HUES48 (cell line): ENCODE measurements around the gene UST.

Experiments used
- H3K27ac ChIP-seq: one replicate; pipeline ENCODE4 v1.7.0; 2013; ENCODE audit warnings: low read depth, low read length, inconsistent platforms
- H3K27me3 ChIP-seq: 2 replicates; pipeline ENCODE4 v1.6.1; 2013; ENCODE audit warnings: mild to moderate bottlenecking, low read length; ENCODE audit not compliant: control insufficient read depth, insufficient read depth
- H3K36me3 ChIP-seq: 2 replicates; pipeline ENCODE4 v1.6.1; 2013; ENCODE audit warnings: low read length; ENCODE audit not compliant: control insufficient read depth, insufficient read depth
- H3K4me1 ChIP-seq: 2 replicates; pipeline ENCODE4 v1.6.1; 2013; ENCODE audit warnings: mild to moderate bottlenecking, low read length; ENCODE audit not compliant: control insufficient read depth, insufficient read depth
- H3K4me3 ChIP-seq: 2 replicates; pipeline ENCODE4 v1.5.1; 2013; ENCODE audit warnings: mild to moderate bottlenecking, low read depth, low read length
- H3K9ac ChIP-seq: 2 replicates; pipeline ENCODE4 v1.6.1; 2013; ENCODE audit warnings: mild to moderate bottlenecking, low read depth, low read length, moderate library complexity
- H3K9me3 ChIP-seq: 2 replicates; pipeline ENCODE4 v1.6.1; 2013; ENCODE audit warnings: low read length; ENCODE audit not compliant: control insufficient read depth, insufficient read depth

UST gene

DNA sequence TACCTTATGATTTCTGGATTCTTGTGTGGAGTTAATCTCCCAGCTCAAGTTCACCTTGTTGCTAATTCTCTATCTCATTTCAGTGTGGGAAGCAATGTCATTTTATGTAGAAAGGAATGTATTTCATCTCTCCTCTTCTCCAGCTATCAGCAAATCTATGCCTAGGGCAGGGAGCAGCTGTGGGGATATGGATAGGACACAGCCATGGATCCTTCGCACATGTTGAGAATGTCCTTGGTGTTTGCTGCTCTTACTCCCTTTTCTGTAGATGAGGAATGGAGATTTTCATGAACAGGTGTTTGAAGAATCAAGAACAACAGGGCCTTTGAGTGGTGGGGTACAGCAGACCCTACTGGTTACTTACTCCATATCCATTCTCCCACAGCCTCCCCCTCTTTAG lies 182.0 kb downstream of the UST start:
- Histone ChIP-seq H3K27ac (no peak overlapping the region), H3K9ac (no peak overlapping the region), H3K27me3 (no peaks in the 10 kb centered on the region), H3K4me3 (no peak overlapping the region), H3K9me3 (no peaks in the 10 kb centered on the region), H3K4me1 (peaks cover 26% of the 10 kb centered on the region), H3K36me3 (no peaks in the 10 kb centered on the region)

DNA sequence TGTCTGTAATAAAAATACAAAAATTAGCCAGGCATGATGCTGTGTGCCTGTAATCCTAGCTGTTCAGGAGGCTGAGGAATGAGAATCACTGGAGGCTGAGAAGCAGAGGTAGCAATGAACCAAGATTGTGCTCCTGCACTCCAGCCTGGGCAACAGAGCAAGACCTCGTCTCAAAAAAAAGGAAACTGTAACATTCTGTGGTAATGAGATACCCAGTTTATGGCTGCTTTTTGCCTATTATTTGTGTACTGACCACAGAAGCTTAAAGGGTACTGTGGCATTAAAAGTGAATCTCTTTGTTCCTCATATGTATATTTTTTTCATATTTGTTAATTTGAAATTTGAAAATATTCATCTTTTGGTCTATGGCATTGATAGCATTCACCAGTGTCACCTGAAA lies 185.4 kb downstream of the UST start:
- H3K9ac ChIP-seq, result no peak overlapping the region
- H3K4me1 ChIP-seq, result no peaks in the 10 kb centered on the region
- H3K9me3 ChIP-seq, result no peaks in the 10 kb centered on the region
- no peaks in the 10 kb centered on the region for H3K36me3 ChIP-seq
- no peak overlapping the region for H3K4me3 ChIP-seq
- H3K27ac ChIP-seq, result no peak overlapping the region
- H3K27me3 ChIP-seq, result no peaks in the 10 kb centered on the region

DNA sequence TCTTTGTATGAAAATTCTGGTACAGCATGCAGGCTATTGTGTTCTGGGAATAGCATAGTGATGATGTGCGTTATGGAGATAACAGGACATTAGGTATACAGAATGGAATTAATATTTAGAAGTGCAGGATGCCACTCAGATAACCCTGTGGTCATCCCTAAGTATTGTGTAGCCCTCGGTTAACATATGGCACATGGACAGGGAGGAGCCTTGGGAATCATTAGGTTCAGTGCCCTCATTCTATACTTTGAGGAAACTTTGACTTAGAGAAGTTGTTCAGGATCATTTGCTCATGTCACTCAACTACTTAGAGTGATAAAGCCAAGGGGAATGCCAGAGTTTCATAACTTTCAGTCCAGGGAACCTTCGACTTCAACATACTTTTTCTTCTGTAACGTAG lies 185.9 kb downstream of the UST start:
- Histone ChIP-seq H3K4me3 (no peak overlapping the region), H3K9me3 (no peaks in the 10 kb centered on the region), H3K4me1 (no peaks in the 10 kb centered on the region)

DNA sequence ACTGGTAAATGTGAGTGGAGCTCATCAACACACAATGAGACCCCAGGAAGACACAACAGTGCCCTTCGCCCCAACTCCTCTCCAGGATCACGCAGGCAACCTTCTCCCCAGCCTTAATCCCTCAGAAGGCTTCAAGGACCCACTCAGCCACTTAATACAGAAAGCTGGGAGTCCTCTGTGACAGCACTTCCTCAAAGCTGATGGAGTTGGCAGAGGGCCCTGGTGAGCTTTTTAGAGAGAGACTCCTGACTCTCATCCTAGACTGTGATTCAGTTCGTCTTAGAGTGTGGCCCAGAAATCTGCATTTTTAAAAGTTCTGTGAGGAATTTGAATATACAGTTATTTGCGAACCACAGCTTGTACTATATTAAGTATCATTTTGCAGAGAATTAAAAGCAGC lies 187.7 kb downstream of the UST start:
- Histone ChIP-seq H3K4me3 (no peak overlapping the region), H3K27ac (no peak overlapping the region), H3K4me1 (no peaks in the 10 kb centered on the region), H3K9ac (no peak overlapping the region), H3K36me3 (no peaks in the 10 kb centered on the region), H3K9me3 (no peaks in the 10 kb centered on the region), H3K27me3 (no peaks in the 10 kb centered on the region)

More for the DNA sequence above, 185.9 kb downstream of the UST start:
- H3K27ac ChIP-seq, result no peak overlapping the region
- H3K36me3 ChIP-seq, result no peaks in the 10 kb centered on the region
- H3K9ac ChIP-seq, result no peak overlapping the region
- H3K27me3 ChIP-seq, result no peaks in the 10 kb centered on the region

DNA sequence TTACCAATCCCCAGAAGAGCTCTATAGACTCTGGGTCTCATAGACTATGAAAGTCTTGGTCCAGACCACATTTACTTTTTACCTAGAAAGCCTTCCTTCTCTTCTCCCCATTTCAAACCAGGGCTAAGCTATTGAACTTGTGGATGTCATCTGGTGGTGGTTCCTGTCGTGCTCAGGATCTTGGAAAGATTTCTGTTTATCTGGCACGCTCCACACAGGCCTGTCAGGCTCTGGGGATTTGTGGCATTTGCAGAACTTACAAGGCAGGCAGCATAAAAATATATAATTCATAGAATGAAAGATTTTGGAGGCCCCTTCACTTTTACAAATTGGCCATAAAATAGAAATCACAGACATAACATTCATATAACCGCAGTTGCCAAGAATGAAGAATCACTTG lies 188.1 kb downstream of the UST start:
- Histone ChIP-seq H3K27me3 (no peaks in the 10 kb centered on the region), H3K9me3 (no peaks in the 10 kb centered on the region), H3K4me3 (no peak overlapping the region), H3K36me3 (no peaks in the 10 kb centered on the region), H3K4me1 (no peaks in the 10 kb centered on the region), H3K9ac (no peak overlapping the region), H3K27ac (no peak overlapping the region)

DNA sequence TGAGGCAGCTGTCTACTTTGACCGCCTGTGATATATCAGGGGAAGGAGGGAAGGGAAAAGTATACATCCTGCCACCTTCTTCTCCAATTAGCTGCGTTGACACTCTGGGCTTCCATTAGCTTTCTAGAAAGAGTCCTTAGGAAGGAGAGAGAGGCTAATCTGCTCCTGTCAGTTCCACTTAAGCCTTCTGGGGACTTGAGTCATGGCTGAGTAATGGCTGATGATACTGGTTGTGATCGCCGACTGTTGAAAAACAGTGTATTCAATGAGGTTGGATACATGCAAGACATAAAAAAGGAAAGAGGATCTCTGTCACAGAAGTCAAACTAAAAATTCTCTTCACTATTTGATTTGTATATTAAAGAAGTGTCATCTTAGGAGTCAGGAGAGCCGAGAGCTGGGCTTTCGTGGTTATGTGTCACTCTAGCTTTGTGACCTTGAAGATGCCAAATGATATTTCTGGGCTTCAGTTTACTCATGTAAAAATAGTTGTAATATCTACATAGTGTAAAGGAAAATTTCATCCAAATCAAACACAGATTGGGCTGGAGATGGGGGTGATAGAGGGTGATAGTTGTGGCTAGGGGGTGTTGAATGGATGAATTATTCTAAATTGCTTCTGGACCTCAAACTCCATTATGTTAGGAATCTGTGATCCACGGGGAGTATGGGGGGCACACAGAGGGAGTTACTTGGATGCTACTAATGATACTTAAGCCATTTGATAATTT lies 189.0 kb downstream of the UST start:
- H3K27ac ChIP-seq, result no peak overlapping the region
- no peaks in the 10 kb centered on the region for H3K4me1 ChIP-seq
- H3K4me3 ChIP-seq, result no peak overlapping the region
- H3K9me3 ChIP-seq, result no peaks in the 10 kb centered on the region
- no peak overlapping the region for H3K9ac ChIP-seq
- H3K27me3 ChIP-seq, result no peaks in the 10 kb centered on the region
- no peaks in the 10 kb centered on the region for H3K36me3 ChIP-seq

DNA sequence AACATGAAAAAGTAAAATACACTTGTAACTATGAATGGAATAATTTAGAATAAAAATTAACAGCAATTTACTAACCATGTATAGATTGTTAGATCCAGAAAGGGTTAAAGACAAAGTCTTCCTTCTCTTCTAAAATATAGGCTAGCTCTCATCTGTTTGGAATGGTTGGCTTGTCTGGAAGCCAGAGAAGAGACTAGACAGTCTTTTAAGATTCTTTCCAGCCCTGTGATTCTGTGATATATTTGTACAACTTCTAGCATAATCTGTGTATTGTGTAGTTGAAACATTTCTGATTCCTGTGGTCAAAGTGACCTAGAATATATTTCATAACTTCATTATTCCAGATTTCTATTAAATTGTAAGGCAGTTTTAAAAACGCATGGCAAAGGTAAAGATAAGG lies 196.6 kb downstream of the UST start:
- H3K27ac ChIP-seq, result no peak overlapping the region

DNA sequence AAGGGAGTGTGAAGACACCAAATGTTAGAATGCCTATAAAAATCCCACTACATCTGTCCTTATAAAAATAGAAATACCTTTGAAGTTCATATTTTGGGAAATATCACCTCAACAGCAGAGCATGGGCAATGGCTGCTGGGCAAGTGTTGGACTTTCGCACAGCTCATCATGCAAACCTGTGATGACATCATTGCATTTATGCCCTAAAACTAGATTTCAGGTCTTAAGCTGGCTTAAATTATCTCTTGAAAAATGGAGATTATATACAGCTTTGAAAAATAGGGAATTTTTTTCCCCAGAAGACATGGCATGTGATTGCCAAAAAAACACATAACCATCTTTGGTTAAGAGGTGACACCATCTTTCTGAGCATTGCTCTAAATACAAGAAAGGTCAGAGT lies 197.8 kb downstream of the UST start:
- peaks cover 8% of the 10 kb centered on the region; the same call in 1 of the 2 replicates for H3K36me3 ChIP-seq
- peaks cover 12% of the 10 kb centered on the region for H3K4me1 ChIP-seq
- H3K9ac ChIP-seq, result no peak overlapping the region
- H3K9me3 ChIP-seq, result no peaks in the 10 kb centered on the region
- H3K4me3 ChIP-seq, result no peak overlapping the region
- no peaks in the 10 kb centered on the region for H3K27me3 ChIP-seq
- no peak overlapping the region for H3K27ac ChIP-seq

More for the DNA sequence above, 196.6 kb downstream of the UST start:
- Histone ChIP-seq H3K9me3 (no peaks in the 10 kb centered on the region), H3K36me3 (peaks cover 8% of the 10 kb centered on the region; the same call in 1 of the 2 replicates), H3K4me3 (no peak overlapping the region), H3K4me1 (peaks cover 9% of the 10 kb centered on the region), H3K27me3 (no peaks in the 10 kb centered on the region), H3K9ac (no peak overlapping the region)

DNA sequence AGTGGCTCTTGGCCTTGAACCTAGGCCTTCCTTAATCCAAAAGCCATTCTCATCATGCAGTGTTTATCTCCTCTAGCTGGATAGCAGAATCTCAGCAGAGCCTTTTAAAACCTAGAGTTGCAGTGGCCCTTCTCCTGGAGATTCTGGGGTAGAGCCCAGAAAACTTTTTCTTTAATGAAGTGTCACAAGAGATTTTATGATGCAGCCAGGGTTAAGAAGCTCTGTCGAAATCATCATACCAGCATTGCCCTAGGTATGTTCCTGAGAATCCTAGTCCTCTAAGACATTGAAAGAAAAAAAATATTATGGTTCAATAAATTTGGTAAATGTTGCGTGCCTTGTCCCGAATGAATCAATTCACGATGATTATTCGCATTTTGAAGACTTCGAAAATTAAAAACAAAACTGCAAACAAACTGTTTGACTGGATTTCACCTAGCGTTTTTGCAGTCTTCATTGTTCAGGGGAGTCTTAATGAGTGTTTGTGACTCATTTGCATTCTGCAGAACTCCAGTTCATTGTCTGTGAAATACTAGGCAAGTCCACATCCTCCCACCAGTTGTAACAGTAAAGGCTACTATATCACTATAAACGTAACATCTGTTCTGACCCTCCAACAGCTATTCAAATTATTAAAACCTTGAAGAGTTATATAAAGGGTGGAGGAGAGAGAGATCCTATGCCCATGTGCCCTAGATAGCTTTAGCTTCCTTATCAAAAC lies 198.6 kb downstream of the UST start:
- no peaks in the 10 kb centered on the region for H3K9me3 ChIP-seq
- H3K4me3 ChIP-seq, result no peak overlapping the region
- H3K27ac ChIP-seq, result no peak overlapping the region
- peaks cover 8% of the 10 kb centered on the region; the same call in 1 of the 2 replicates for H3K36me3 ChIP-seq
- no peak overlapping the region for H3K9ac ChIP-seq
- H3K27me3 ChIP-seq, result no peaks in the 10 kb centered on the region
- H3K4me1 ChIP-seq, result peaks cover 16% of the 10 kb centered on the region

DNA sequence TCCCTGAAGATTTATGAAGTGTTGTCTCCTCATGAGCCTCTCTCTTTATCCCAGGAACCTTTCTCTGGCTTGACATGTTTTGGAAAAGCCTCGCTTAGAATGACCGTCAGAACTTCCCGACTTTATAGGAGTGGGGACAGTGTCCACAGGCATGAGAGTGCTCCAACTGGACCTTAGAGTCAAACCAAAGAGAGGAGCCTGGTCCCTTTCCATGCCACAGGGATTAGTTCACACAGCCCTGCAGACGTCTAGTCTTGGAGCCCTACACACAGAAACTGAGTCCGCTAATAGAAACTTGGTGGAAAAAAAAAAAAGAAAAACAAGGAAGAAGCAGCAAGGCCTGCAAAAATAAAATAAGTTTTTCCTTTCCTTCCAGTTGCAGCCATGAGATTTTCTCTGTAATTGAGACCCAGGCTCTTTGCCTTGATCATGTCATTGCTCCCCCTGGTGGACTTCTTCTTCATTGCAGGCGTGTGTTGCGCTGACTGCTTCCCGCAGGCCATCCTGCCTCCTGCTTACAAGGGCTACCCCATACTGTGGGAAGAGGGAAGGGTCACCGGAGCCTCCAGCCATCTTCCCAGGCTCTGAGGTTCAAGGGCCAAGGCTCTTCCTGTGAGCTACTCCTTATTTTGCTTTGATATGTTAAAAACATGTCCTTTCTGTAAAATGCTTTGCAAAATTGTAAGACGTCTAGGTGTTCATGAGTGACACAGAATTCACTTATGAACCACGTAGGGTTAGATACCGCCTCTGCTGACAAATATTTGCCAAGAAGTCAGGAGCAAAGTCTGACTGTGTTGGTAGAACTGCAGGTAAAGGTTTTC lies 201.0 kb downstream of the UST start:
- Histone ChIP-seq H3K27me3 (no peaks in the 10 kb centered on the region), H3K4me1 (peaks cover 16% of the 10 kb centered on the region), H3K4me3 (no peak overlapping the region), H3K9ac (no peak overlapping the region), H3K36me3 (no peaks in the 10 kb centered on the region), H3K9me3 (no peaks in the 10 kb centered on the region), H3K27ac (peak overlapping the region; percentile 31)

DNA sequence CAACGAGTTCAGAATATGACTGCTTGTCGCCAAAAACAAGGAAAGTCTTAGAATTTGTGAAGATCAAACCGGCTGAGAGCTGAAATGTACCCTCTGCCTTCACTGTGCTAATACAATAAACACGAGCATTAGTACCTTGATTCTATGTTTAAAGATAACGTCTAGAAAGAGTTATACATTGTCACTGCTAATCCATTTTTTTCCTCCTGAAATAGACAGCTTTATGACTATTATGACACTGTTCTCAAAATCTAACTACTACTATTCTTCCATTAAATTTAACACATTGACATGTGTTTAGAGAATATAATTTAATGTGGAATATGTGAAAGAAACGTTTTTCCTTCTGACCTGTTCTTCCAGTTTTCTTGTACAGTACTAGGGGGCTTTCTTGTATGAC lies 204.8 kb downstream of the UST start:
- Histone ChIP-seq H3K4me1 (peaks cover 16% of the 10 kb centered on the region), H3K36me3 (peaks cover 27% of the 10 kb centered on the region), H3K27me3 (no peaks in the 10 kb centered on the region), H3K9me3 (no peaks in the 10 kb centered on the region), H3K4me3 (no peak overlapping the region), H3K27ac (no peak overlapping the region), H3K9ac (no peak overlapping the region)
